GM12872 (cell line): ENCODE data around the gene IAH1.

Source experiments
- TF ChIP-seq, protein P1 (sequence below): IDR thresholded peaks from 3 replicates; pipeline ENCODE4 v1.5.1; 2011; ENCODE audit warnings: low read depth, mild to moderate bottlenecking, low read length, moderate library complexity; ENCODE audit not compliant: insufficient read depth

IAH1 gene

GRCh38 chr2:9441556-9441955 is 32.8 kb upstream of the IAH1 start:
- TF ChIP-seq, protein P1, sequence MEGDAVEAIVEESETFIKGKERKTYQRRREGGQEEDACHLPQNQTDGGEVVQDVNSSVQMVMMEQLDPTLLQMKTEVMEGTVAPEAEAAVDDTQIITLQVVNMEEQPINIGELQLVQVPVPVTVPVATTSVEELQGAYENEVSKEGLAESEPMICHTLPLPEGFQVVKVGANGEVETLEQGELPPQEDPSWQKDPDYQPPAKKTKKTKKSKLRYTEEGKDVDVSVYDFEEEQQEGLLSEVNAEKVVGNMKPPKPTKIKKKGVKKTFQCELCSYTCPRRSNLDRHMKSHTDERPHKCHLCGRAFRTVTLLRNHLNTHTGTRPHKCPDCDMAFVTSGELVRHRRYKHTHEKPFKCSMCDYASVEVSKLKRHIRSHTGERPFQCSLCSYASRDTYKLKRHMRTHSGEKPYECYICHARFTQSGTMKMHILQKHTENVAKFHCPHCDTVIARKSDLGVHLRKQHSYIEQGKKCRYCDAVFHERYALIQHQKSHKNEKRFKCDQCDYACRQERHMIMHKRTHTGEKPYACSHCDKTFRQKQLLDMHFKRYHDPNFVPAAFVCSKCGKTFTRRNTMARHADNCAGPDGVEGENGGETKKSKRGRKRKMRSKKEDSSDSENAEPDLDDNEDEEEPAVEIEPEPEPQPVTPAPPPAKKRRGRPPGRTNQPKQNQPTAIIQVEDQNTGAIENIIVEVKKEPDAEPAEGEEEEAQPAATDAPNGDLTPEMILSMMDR = no peak

- TF ChIP-seq, protein P1 = no peak
Observed at GRCh38 chr2:9443526-9443925, 30.8 kb upstream of the IAH1 start.

GRCh38 chr2:9445089-9445488 is 29.3 kb upstream of the IAH1 start:
- TF ChIP-seq, protein P1 = no peak

GRCh38 chr2:9451231-9451630 is 23.1 kb upstream of the IAH1 start:
- TF ChIP-seq, protein P1 = no peak

GRCh38 chr2:9460441-9461017 is 13.8 kb upstream of the IAH1 start:
- TF ChIP-seq, protein P1 = no peak

DNA sequence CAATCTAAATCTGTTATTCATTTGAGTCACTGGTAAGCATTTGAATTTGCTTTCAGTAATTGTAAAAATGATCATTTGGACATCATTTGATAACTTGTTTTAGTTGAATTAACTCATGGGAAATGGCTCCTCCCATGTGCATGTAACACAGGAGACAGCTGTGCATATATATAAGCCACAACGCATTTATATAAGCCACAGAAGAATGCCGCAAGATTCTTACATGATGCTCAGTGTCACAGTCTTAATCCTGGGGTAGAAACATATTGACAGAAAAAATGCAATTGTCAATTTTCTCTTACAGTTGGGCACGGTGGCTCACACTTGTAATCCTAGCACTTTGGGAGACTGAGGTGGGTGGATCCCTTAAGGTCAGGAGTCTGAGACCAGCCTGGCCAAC is 13.3 kb upstream of the IAH1 start:
- TF ChIP-seq, protein P1 = no peak

DNA sequence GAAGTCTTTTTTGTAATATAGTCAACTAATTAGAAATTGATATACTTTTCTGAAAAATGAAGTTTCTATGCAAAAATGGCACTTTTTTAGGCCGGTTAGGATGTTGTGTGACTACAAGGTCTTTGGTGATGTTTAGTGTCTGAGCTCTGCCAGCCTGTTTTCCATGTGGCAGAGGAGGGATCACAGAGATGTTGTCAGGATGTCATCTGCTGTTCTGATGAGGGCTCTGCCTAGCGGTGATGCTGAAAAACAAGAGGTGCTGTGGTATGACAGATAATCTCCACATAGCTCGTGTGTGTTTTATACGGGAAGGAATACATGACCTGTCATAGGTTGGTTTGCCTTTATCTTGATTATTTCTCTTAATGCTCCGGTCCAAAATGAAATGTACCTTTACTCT is 12.0 kb upstream of the IAH1 start:
- TF ChIP-seq, protein P1 = no peak
